Measurements from ENCODE around the gene DNAH10. TPM values are rescaled to one million over a fixed set of nuclear protein-coding genes. Genes with fewer than 3 reads are reported as not detected.

DNAH10 gene
- total and polyA plus RNA-seq, 2 of the 4 experiments (the other 2 are of a cell fraction) = 0.18 to 0.22 TPM

DNA sequence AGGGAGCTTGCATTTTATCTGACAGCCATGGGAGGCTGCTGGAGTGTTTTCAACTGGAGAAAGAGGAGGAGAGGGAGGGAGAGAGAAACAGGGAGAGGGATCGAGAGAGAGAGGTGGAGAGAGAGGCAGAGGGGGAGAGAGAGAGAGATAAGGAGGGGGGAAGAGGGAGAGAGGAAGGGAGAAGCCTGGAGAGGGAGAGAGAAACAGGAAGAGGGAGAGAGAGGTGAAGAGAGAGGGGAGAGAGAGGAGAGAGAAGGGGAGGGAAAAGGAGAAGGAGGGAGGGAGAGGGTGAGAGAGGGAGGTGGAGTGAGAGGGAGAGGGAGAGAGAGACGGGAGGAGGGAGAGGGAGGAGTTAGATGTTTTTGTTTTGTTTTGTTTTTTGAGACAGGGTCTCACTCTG lies 45.6 kb downstream of the DNAH10 start:
- Histone ChIP-seq H3K27ac (ENCODE audit: insufficient read depth, low read length) (no peak overlapping the region), H3K56ac (ENCODE audit: extremely low read depth, insufficient read depth, low read length) (no peak overlapping the region), H2AFZ (replicated peaks; ENCODE audit: low read length, poor library complexity) (no peak overlapping the region), H3K14ac (replicated peaks; ENCODE audit: low read depth, low read length) (no peak overlapping the region), H3K27me3 (ENCODE audit: control insufficient read depth, insufficient read depth, low read length) (peaks cover 9% of the 10 kb centered on the region; the same call in 1 of the 2 replicates), H4K91ac (ENCODE audit: insufficient read depth, low read depth, low read length) (no peak overlapping the region), H4K5ac (ENCODE audit: low read depth, low read length) (no peak overlapping the region), H2BK5ac (ENCODE audit: low read depth, low read length, poor library complexity, severe bottlenecking) (no peak overlapping the region), H3K9me3 (ENCODE audit: control insufficient read depth, insufficient read depth, low read length) (no peaks in the 10 kb centered on the region), H3K9me1 (ENCODE audit: insufficient read depth, low read length) (no peaks in the 10 kb centered on the region), H2BK20ac (ENCODE audit: low read depth, low read length) (no peak overlapping the region), H3K79me1 (ENCODE audit: low read depth in 1 of 2, low read length in 2 of 2) (no peaks in the 10 kb centered on the region), H2AK5ac (ENCODE audit: low read depth, low read length) (no peak overlapping the region), H4K20me1 (ENCODE audit: insufficient read depth, low read length) (no peaks in the 10 kb centered on the region), H3K18ac (ENCODE audit: low read depth, low read length) (no peak overlapping the region), H3K23ac (ENCODE audit: low read depth, low read length) (no peak overlapping the region), H2BK15ac (ENCODE audit: low read depth, low read length) (no peak overlapping the region), H3K9ac (ENCODE audit: low read depth, low read length) (no peak overlapping the region), H3K36me3 (ENCODE audit: control insufficient read depth, insufficient read depth, low read length) (no peaks in the 10 kb centered on the region), H3K4me2 (ENCODE audit: low read depth, low read length) (no peak overlapping the region; the same call in 1 of the 2 replicates), H2BK120ac (ENCODE audit: low read depth, low read length) (no peak overlapping the region), H3K4ac (ENCODE audit: low read depth, low read length) (no peak overlapping the region), H2AK9ac (replicated peaks; ENCODE audit: low read depth, low read length, poor library complexity) (no peak overlapping the region), H4K8ac (ENCODE audit: low read depth in 2 of 2, low read length in 2 of 2) (no peak overlapping the region), H3K4me1 (ENCODE audit: control insufficient read depth, insufficient read depth, low read length) (no peaks in the 10 kb centered on the region), H3K4me3 (ENCODE audit: insufficient read depth, low read depth, low read length) (no peak overlapping the region)
- POLR2A ChIA-PET (ENCODE audit: unreplicated experiment) = no interaction called here
- no peak for TF ChIP-seq MXI1 (IDR thresholded peaks at IDR 0.05; ENCODE audit: borderline replicate concordance, low read depth, low read length)
- no peak for ATAC-seq (ENCODE audit: low read depth)
- dilution Hi-C loops (cut with HindIII; ENCODE audit: low sequenced_read_pairs, unreplicated experiment) (no loop called here), in situ Hi-C loops (cut with MboI; ENCODE audit: low sequenced_read_pairs) (loop anchor here (5.0 kb wide), 1 partner anchor 180 kb away; no protein-coding TSS in a partner anchor), intact Hi-C loops (cut with micrococcal nuclease) (no loop called here)
- 0% methylated on average over 1 of the region's 2 CpGs; no CpG with 5 or more reads in 1 of the 2 experiments for WGBS, 2 experiments (ENCODE audit: extremely low coverage in 2 of 2, insufficient read length in 1 of 2)
- no peak for DNase-seq
- CTCF ChIA-PET = no interaction called here
- no TSS peak for BruUV-seq (replicated peaks)
